ENCODE measurements around the gene TCF12.

DNA sequence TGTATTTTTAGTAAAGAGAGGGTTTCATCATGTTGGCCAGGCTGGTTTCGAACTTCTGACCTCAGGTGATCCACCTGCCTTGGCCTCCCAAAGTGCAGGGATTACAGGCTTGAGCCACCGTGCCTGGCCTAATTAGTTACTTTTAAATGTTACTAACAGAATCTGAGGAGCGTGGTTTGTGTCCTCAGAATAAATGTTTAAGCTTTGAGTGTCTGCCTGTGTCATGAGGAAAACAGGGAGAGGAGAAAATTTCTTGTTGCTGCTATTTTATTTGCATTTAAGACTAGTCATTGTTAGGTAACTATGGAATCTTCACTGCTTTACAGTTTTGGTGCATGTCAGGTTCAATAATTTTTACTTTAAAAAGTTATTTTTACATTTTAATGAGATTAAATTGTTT lies 68.8 kb downstream of the TCF12 start:
- TF ChIP-seq, protein P1, sequence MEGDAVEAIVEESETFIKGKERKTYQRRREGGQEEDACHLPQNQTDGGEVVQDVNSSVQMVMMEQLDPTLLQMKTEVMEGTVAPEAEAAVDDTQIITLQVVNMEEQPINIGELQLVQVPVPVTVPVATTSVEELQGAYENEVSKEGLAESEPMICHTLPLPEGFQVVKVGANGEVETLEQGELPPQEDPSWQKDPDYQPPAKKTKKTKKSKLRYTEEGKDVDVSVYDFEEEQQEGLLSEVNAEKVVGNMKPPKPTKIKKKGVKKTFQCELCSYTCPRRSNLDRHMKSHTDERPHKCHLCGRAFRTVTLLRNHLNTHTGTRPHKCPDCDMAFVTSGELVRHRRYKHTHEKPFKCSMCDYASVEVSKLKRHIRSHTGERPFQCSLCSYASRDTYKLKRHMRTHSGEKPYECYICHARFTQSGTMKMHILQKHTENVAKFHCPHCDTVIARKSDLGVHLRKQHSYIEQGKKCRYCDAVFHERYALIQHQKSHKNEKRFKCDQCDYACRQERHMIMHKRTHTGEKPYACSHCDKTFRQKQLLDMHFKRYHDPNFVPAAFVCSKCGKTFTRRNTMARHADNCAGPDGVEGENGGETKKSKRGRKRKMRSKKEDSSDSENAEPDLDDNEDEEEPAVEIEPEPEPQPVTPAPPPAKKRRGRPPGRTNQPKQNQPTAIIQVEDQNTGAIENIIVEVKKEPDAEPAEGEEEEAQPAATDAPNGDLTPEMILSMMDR (IDR thresholded peaks at IDR 0.05), result no peak
- no peak for TF ChIP-seq POLR2A (IDR thresholded peaks at IDR 0.05)
